Measurements from ENCODE around the gene SFTPA1. TPM values are rescaled to one million over a fixed set of nuclear protein-coding genes. Genes with fewer than 3 reads are reported as not detected.

SFTPA1 gene
- total RNA-seq, 1 experiment from 2014 or later: not detected

DNA sequence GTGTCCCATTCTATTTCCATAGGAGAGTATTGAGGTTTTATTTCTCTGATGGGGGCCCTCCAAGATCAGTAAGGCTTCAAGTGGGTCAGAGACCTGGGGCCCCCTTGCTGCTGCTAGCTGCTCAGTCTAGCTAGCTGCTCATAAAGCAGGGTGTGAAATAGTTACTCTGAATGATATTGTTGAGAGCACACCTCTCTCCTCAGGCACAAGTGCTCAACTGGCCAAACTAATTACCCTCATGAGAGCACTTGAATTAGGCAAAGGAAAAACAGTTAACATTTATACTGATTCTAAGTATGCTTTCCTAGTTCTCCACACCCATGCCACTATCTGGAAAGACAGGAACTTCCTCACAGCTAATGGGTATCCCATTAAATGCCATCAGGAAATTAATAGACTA is 5.4 kb upstream of the SFTPA1 start:
- peaks cover 21% of the 10 kb centered on the region for H3K27me3 Mint-ChIP-seq (ENCODE audit: low read depth)

More for the DNA sequence above, 5.4 kb upstream of the SFTPA1 start:
- no peak for DNase-seq
- peaks cover 17 to 18% of the 10 kb centered on the region in 2 experiments for H3K4me1 Mint-ChIP-seq
- Histone ChIP-seq H3K23ac (ENCODE audit: insufficient read length, low read depth, low read length) (no peak overlapping the region), H4K20me1 (ENCODE audit: control insufficient read depth, insufficient read depth, insufficient read length) (no peaks in the 10 kb centered on the region), H3K79me1 (ENCODE audit: insufficient read depth, low read depth, low read length, poor library complexity, severe bottlenecking) (no peaks in the 10 kb centered on the region), H4K8ac (replicated peaks; ENCODE audit: insufficient read length, low read depth, low read length) (no peak overlapping the region), H3K56ac (ENCODE audit: insufficient read length, low read depth, low read length) (no peak overlapping the region), H3K4me1 (ENCODE audit: insufficient read depth, low read length) (no peaks in the 10 kb centered on the region), H4K91ac (ENCODE audit: insufficient read length, low read depth, low read length) (no peak overlapping the region), H3K14ac (ENCODE audit: insufficient read depth, low read length) (no peak overlapping the region), H3K4ac (ENCODE audit: low read depth, low read length) (no peak overlapping the region), H3K9me3 (ENCODE audit: control insufficient read depth, low read depth, low read length) (no peaks in the 10 kb centered on the region), H3K79me2 (ENCODE audit: insufficient read depth, low read length) (no peaks in the 10 kb centered on the region), H2BK12ac (ENCODE audit: insufficient read length, low read depth, low read length) (no peak overlapping the region), H3K18ac (ENCODE audit: insufficient read length, low read depth, low read length) (no peak overlapping the region), H2BK5ac (ENCODE audit: insufficient read length, low read length) (no peak overlapping the region), H4K5ac (ENCODE audit: insufficient read length, low read depth, low read length) (no peak overlapping the region), H3K4me2 (ENCODE audit: insufficient read depth, insufficient read length, low read length) (no peak overlapping the region), H2BK20ac (ENCODE audit: low read depth, low read length, poor library complexity, severe bottlenecking) (no peak overlapping the region), H3K9ac (ENCODE audit: extremely low read depth, insufficient read length, low read length) (no peak overlapping the region), H3K27me3 (ENCODE audit: insufficient read depth, low read length) (no peaks in the 10 kb centered on the region), H2AK5ac (ENCODE audit: insufficient read length, low read length) (no peak overlapping the region), H3K23me2 (ENCODE audit: insufficient read length, low read depth, low read length, poor library complexity, severe bottlenecking) (no peaks in the 10 kb centered on the region), H2AFZ (ENCODE audit: low read length) (no peak overlapping the region), H3T11ph (ENCODE audit: low read length) (no peak overlapping the region), H3K27ac (ENCODE audit: insufficient read length, low read depth, low read length) (no peak overlapping the region), H2BK15ac (ENCODE audit: low read depth, low read length) (no peak overlapping the region), H2BK120ac (ENCODE audit: low read depth, low read length, poor library complexity, severe bottlenecking) (no peak overlapping the region)
- H3K27ac Mint-ChIP-seq: no peak overlapping the region
- H3K9me3 Mint-ChIP-seq: peaks cover 0 to 2% of the 10 kb centered on the region in 2 experiments; a peak in 2 of 5 replicates
- H3K36me3 Mint-ChIP-seq (ENCODE audit: insufficient read depth in 1 of 3, low read depth in 3 of 3): peaks cover 0 to 2% (median 0%) of the 10 kb centered on the region in 3 experiments; a peak in 2 of 7 replicates
- TF ChIP-seq, protein P1, sequence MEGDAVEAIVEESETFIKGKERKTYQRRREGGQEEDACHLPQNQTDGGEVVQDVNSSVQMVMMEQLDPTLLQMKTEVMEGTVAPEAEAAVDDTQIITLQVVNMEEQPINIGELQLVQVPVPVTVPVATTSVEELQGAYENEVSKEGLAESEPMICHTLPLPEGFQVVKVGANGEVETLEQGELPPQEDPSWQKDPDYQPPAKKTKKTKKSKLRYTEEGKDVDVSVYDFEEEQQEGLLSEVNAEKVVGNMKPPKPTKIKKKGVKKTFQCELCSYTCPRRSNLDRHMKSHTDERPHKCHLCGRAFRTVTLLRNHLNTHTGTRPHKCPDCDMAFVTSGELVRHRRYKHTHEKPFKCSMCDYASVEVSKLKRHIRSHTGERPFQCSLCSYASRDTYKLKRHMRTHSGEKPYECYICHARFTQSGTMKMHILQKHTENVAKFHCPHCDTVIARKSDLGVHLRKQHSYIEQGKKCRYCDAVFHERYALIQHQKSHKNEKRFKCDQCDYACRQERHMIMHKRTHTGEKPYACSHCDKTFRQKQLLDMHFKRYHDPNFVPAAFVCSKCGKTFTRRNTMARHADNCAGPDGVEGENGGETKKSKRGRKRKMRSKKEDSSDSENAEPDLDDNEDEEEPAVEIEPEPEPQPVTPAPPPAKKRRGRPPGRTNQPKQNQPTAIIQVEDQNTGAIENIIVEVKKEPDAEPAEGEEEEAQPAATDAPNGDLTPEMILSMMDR (conservative IDR thresholded peaks at IDR 0.05): no peak
- no peak overlapping the region for H3K4me3 Mint-ChIP-seq
